ENCODE data around the gene PPM1N. TPM values are rescaled to one million over a fixed set of nuclear protein-coding genes. Genes with fewer than 3 reads are reported as not detected.

The PPM1N gene
- total RNA-seq, 4 donors from 2014 or later, result 0.76 TPM; not detected in 3

- intact Hi-C loops (cut with DNase I; ENCODE audit: low total_unique reads), result loop anchor here (10.0 kb wide), 1 partner anchor 168 kb away; the partner anchor contains the start of gene CKM
- no peaks in the 10 kb centered on the region for H3K9me3 ChIP-seq
- in situ Hi-C loops (cut with MboI; ENCODE audit: low sequenced_read_pairs in 4 of 4), result no loop called here
- H3K4me3 ChIP-seq, result peak overlapping the region; percentile 73 to 88 (median 82)
- H3K27ac ChIP-seq, result peak overlapping the region; percentile 95 to 99 (median 98)
- TF ChIP-seq CTCF (IDR thresholded peaks at IDR 0.05 in 4 of 5, conservative IDR thresholded peaks at IDR 0.05 in 1 of 5), result no peak
- TF ChIP-seq POLR2A (IDR thresholded peaks at IDR 0.05), result peak in 1 of 2 donors; percentile 27
- ATAC-seq (peak; percentile 79 to 87), DNase-seq (peak; percentile 83 to 91)
- peaks cover 0 to 9% (median 2%) of the 10 kb centered on the region in 3 donors for H3K27me3 ChIP-seq
- H3K4me1 ChIP-seq, result peaks cover 26 to 30% of the 10 kb centered on the region in 2 donors
- H3K36me3 ChIP-seq, result peaks cover 0 to 8% of the 10 kb centered on the region in 2 donors
These were observed 5.4 kb upstream of the PPM1N start for GRCh38 chr19:45492627-45493470.

- intact Hi-C loops (cut with DNase I; ENCODE audit: low total_unique reads) (loop anchor here (10.0 kb wide), 1 partner anchor 170 kb away; the partner anchor contains the start of gene CKM), in situ Hi-C loops (cut with MboI; ENCODE audit: low sequenced_read_pairs in 4 of 4) (no loop called here)
- no peak for ATAC-seq
- Histone ChIP-seq H3K27ac (no peak overlapping the region), H3K9me3 (no peaks in the 10 kb centered on the region), H3K4me3 (no peak overlapping the region), H3K27me3 (peaks cover 0 to 21% (median 9%) of the 10 kb centered on the region in 3 donors), H3K4me1 (peaks cover 37 to 38% of the 10 kb centered on the region in 2 donors), H3K36me3 (no peaks in the 10 kb centered on the region)
- DNase-seq, result no peak
- no peak for TF ChIP-seq POLR2A (IDR thresholded peaks at IDR 0.05)
These were observed 3.9 kb upstream of the PPM1N start for GRCh38 chr19:45494261-45494916.

GRCh38 chr19:45495178-45495577 is 3.1 kb upstream of the PPM1N start:
- intact Hi-C loops (cut with DNase I; ENCODE audit: low total_unique reads), result loop anchor here (5.0 to 10.0 kb wide), 2 partner anchors 170 to 318 kb away; partner anchors contain the start of genes BLOC1S3, CKM and TRAPPC6A
- no peak for TF ChIP-seq POLR2A (IDR thresholded peaks at IDR 0.05)
- no peak for TF ChIP-seq CTCF (IDR thresholded peaks at IDR 0.05 in 4 of 5, conservative IDR thresholded peaks at IDR 0.05 in 1 of 5)
- H3K27me3 ChIP-seq, result peaks cover 4 to 27% (median 9%) of the 10 kb centered on the region in 3 donors
- DNase-seq (no peak), ATAC-seq (no peak)
- in situ Hi-C loops (cut with MboI; ENCODE audit: low sequenced_read_pairs in 4 of 4), result no loop called here
- no peak overlapping the region for H3K27ac ChIP-seq
- peaks cover 37 to 38% of the 10 kb centered on the region in 2 donors for H3K4me1 ChIP-seq
- no peaks in the 10 kb centered on the region for H3K9me3 ChIP-seq
- no peaks in the 10 kb centered on the region for H3K36me3 ChIP-seq
- no peak overlapping the region for H3K4me3 ChIP-seq

GRCh38 chr19:45496349-45496953 is 1.8 kb upstream of the PPM1N start:
- peaks cover 33 to 35% of the 10 kb centered on the region in 2 donors for H3K4me1 ChIP-seq
- in situ Hi-C loops (cut with MboI; ENCODE audit: low sequenced_read_pairs in 4 of 4), result no loop called here

More at GRCh38 chr19:45496349-45496953, 1.8 kb upstream of the PPM1N start:
- DNase-seq (no peak), ATAC-seq (peak; percentile 11 to 19)
- TF ChIP-seq CTCF (IDR thresholded peaks at IDR 0.05 in 4 of 5, conservative IDR thresholded peaks at IDR 0.05 in 1 of 5) (peak in 1 of 5 experiments; percentile 10), POLR2A (IDR thresholded peaks at IDR 0.05) (peak in 1 of 2 donors; percentile 17)
- no peaks in the 10 kb centered on the region for H3K9me3 ChIP-seq
- peak overlapping the region; percentile 55 to 68 (median 60) for H3K27ac ChIP-seq
- H3K36me3 ChIP-seq, result no peaks in the 10 kb centered on the region
- peaks cover 4 to 30% (median 9%) of the 10 kb centered on the region in 3 donors for H3K27me3 ChIP-seq
- intact Hi-C loops (cut with DNase I; ENCODE audit: low total_unique reads), result loop anchor here (5.0 to 10.0 kb wide), 2 partner anchors 172 to 319 kb away; partner anchors contain the start of genes BLOC1S3, CKM and TRAPPC6A
- peak overlapping the region; percentile 75 to 83 (median 80) for H3K4me3 ChIP-seq
